ENCODE measurements around the gene CNOT3. TPM values are rescaled to one million over a fixed set of nuclear protein-coding genes. Genes with fewer than 3 reads are reported as not detected.

CNOT3 gene
- total RNA-seq, 1 donor from 2014 or later = 6.3 TPM

GRCh38 chr19:54156490-54156889, 18.9 kb downstream of the CNOT3 start:
- H3K36me3 ChIP-seq (ENCODE audit: control insufficient read depth in 3 of 3, insufficient read depth in 3 of 3, low read length in 3 of 3) = peaks cover 52 to 59% (median 53%) of the 10 kb centered on the region in 3 donors
- no peak overlapping the region for H3K9ac ChIP-seq (ENCODE audit: low read depth in 1 of 3, low read length in 3 of 3)
- H3K27me3 ChIP-seq (ENCODE audit: control insufficient read depth in 3 of 3, insufficient read depth in 3 of 3, low read length in 3 of 3) = no peaks in the 10 kb centered on the region
- no peak overlapping the region for H3K4me3 ChIP-seq (ENCODE audit: low read length in 3 of 3)
- no peak overlapping the region for H3K27ac ChIP-seq (ENCODE audit: low read depth, low read length)
- peaks cover 23 to 27% (median 26%) of the 10 kb centered on the region in 3 donors for H3K4me1 ChIP-seq (ENCODE audit: control insufficient read depth in 3 of 3, insufficient read depth in 3 of 3, low read length in 3 of 3)
- no peaks in the 10 kb centered on the region for H3K9me3 ChIP-seq (ENCODE audit: control insufficient read depth in 3 of 3, low read length in 3 of 3)

- H3K36me3 ChIP-seq (ENCODE audit: control insufficient read depth in 3 of 3, insufficient read depth in 3 of 3, low read length in 3 of 3) = peaks cover 48 to 54% (median 48%) of the 10 kb centered on the region in 3 donors
- H3K27me3 ChIP-seq (ENCODE audit: control insufficient read depth in 3 of 3, insufficient read depth in 3 of 3, low read length in 3 of 3) = no peaks in the 10 kb centered on the region
- no peak overlapping the region for H3K9ac ChIP-seq (ENCODE audit: low read depth in 1 of 3, low read length in 3 of 3)
- no peak overlapping the region for H3K27ac ChIP-seq (ENCODE audit: low read depth, low read length)
- peaks cover 25 to 29% (median 26%) of the 10 kb centered on the region in 3 donors for H3K4me1 ChIP-seq (ENCODE audit: control insufficient read depth in 3 of 3, insufficient read depth in 3 of 3, low read length in 3 of 3)
- H3K9me3 ChIP-seq (ENCODE audit: control insufficient read depth in 3 of 3, low read length in 3 of 3) = no peaks in the 10 kb centered on the region
- no peak overlapping the region for H3K4me3 ChIP-seq (ENCODE audit: low read length in 3 of 3)
Measured at GRCh38 chr19:54156953-54157352, 19.4 kb downstream of the CNOT3 start.

GRCh38 chr19:54158812-54159351, 21.3 kb downstream of the CNOT3 start:
- Histone ChIP-seq H3K4me1 (ENCODE audit: control insufficient read depth in 3 of 3, insufficient read depth in 3 of 3, low read length in 3 of 3) (peaks cover 29 to 36% (median 31%) of the 10 kb centered on the region in 3 donors), H3K4me3 (ENCODE audit: low read length in 3 of 3) (peak overlapping the region; percentile 94 to 97 (median 95))

GRCh38 chr19:54159352-54160181, 22.0 kb downstream of the CNOT3 start, which contains the start of gene LENG1:
TSS of gene LENG1 (minus strand) at chr19:54159721. CDS start at chr19:54159695, 26 bp downstream.
- peaks cover 0 to 18% (median 5%) of the 10 kb centered on the region in 3 donors for H3K27me3 ChIP-seq (ENCODE audit: control insufficient read depth in 3 of 3, insufficient read depth in 3 of 3, low read length in 3 of 3)
- H3K4me3 ChIP-seq (ENCODE audit: low read length in 3 of 3) = peak within 1 kb of the TSS; percentile 94 to 97 (median 95)
- H3K9ac ChIP-seq (ENCODE audit: low read depth in 1 of 3, low read length in 3 of 3) = peak within 1 kb of the TSS; percentile 84 to 95 (median 92)
- peak within 1 kb of the TSS; percentile 93 for H3K27ac ChIP-seq (ENCODE audit: low read depth, low read length)
- H3K4me1 ChIP-seq (ENCODE audit: control insufficient read depth in 3 of 3, insufficient read depth in 3 of 3, low read length in 3 of 3) = peaks cover 27 to 36% (median 36%) of the 10 kb centered on the region in 3 donors
- peaks cover 25 to 30% (median 26%) of the 10 kb centered on the region in 3 donors for H3K36me3 ChIP-seq (ENCODE audit: control insufficient read depth in 3 of 3, insufficient read depth in 3 of 3, low read length in 3 of 3)
- no peaks in the 10 kb centered on the region for H3K9me3 ChIP-seq (ENCODE audit: control insufficient read depth in 3 of 3, low read length in 3 of 3)

More at GRCh38 chr19:54158812-54159351, 21.3 kb downstream of the CNOT3 start:
- no peaks in the 10 kb centered on the region for H3K9me3 ChIP-seq (ENCODE audit: control insufficient read depth in 3 of 3, low read length in 3 of 3)
- H3K36me3 ChIP-seq (ENCODE audit: control insufficient read depth in 3 of 3, insufficient read depth in 3 of 3, low read length in 3 of 3) = peaks cover 31 to 37% (median 33%) of the 10 kb centered on the region in 3 donors
- H3K27ac ChIP-seq (ENCODE audit: low read depth, low read length) = peak overlapping the region; percentile 93
- peaks cover 0 to 12% (median 0%) of the 10 kb centered on the region in 3 donors for H3K27me3 ChIP-seq (ENCODE audit: control insufficient read depth in 3 of 3, insufficient read depth in 3 of 3, low read length in 3 of 3)
- H3K9ac ChIP-seq (ENCODE audit: low read depth in 1 of 3, low read length in 3 of 3) = peak overlapping the region; percentile 81 to 95 (median 92)

GRCh38 chr19:54160182-54160811, 22.7 kb downstream of the CNOT3 start:
- Histone ChIP-seq H3K9ac (ENCODE audit: low read depth in 1 of 3, low read length in 3 of 3) (peak overlapping the region; percentile 79 to 90 (median 84)), H3K4me1 (ENCODE audit: control insufficient read depth in 3 of 3, insufficient read depth in 3 of 3, low read length in 3 of 3) (peaks cover 27 to 36% (median 36%) of the 10 kb centered on the region in 3 donors)

GRCh38 chr19:54160854-54161253, 23.3 kb downstream of the CNOT3 start:
- Histone ChIP-seq H3K9me3 (ENCODE audit: control insufficient read depth in 3 of 3, low read length in 3 of 3) (no peaks in the 10 kb centered on the region), H3K27ac (ENCODE audit: low read depth, low read length) (no peak overlapping the region), H3K4me1 (ENCODE audit: control insufficient read depth in 3 of 3, insufficient read depth in 3 of 3, low read length in 3 of 3) (peaks cover 27 to 36% (median 36%) of the 10 kb centered on the region in 3 donors), H3K9ac (ENCODE audit: low read depth in 1 of 3, low read length in 3 of 3) (peak overlapping the region; percentile 79 to 90 (median 84)), H3K36me3 (ENCODE audit: control insufficient read depth in 3 of 3, insufficient read depth in 3 of 3, low read length in 3 of 3) (peaks cover 15 to 22% (median 17%) of the 10 kb centered on the region in 3 donors), H3K27me3 (ENCODE audit: control insufficient read depth in 3 of 3, insufficient read depth in 3 of 3, low read length in 3 of 3) (peaks cover 5 to 28% (median 11%) of the 10 kb centered on the region in 3 donors), H3K4me3 (ENCODE audit: low read length in 3 of 3) (peak overlapping the region; percentile 75 to 88 (median 79))

More at GRCh38 chr19:54160182-54160811, 22.7 kb downstream of the CNOT3 start:
- Histone ChIP-seq H3K9me3 (ENCODE audit: control insufficient read depth in 3 of 3, low read length in 3 of 3) (no peaks in the 10 kb centered on the region), H3K36me3 (ENCODE audit: control insufficient read depth in 3 of 3, insufficient read depth in 3 of 3, low read length in 3 of 3) (peaks cover 18 to 24% (median 21%) of the 10 kb centered on the region in 3 donors), H3K4me3 (ENCODE audit: low read length in 3 of 3) (peak overlapping the region; percentile 75 to 88 (median 79)), H3K27me3 (ENCODE audit: control insufficient read depth in 3 of 3, insufficient read depth in 3 of 3, low read length in 3 of 3) (peaks cover 2 to 25% (median 10%) of the 10 kb centered on the region in 3 donors), H3K27ac (ENCODE audit: low read depth, low read length) (peak overlapping the region; percentile 86)

- peaks cover 4 to 7% (median 5%) of the 10 kb centered on the region in 3 donors for H3K36me3 ChIP-seq (ENCODE audit: control insufficient read depth in 3 of 3, insufficient read depth in 3 of 3, low read length in 3 of 3)
- no peaks in the 10 kb centered on the region for H3K9me3 ChIP-seq (ENCODE audit: control insufficient read depth in 3 of 3, low read length in 3 of 3)
- H3K4me1 ChIP-seq (ENCODE audit: control insufficient read depth in 3 of 3, insufficient read depth in 3 of 3, low read length in 3 of 3) = peaks cover 27 to 36% (median 36%) of the 10 kb centered on the region in 3 donors
- peaks cover 5 to 28% (median 15%) of the 10 kb centered on the region in 3 donors for H3K27me3 ChIP-seq (ENCODE audit: control insufficient read depth in 3 of 3, insufficient read depth in 3 of 3, low read length in 3 of 3)
- no peak overlapping the region for H3K27ac ChIP-seq (ENCODE audit: low read depth, low read length)
- no peak overlapping the region for H3K9ac ChIP-seq (ENCODE audit: low read depth in 1 of 3, low read length in 3 of 3)
- H3K4me3 ChIP-seq (ENCODE audit: low read length in 3 of 3) = peak overlapping the region in 2 of 3 donors; percentile 30 to 68
Measured at GRCh38 chr19:54162241-54162805, 24.8 kb downstream of the CNOT3 start.

GRCh38 chr19:54162884-54163283, 25.3 kb downstream of the CNOT3 start:
- H3K9ac ChIP-seq (ENCODE audit: low read depth in 1 of 3, low read length in 3 of 3) = no peak overlapping the region
- no peak overlapping the region for H3K27ac ChIP-seq (ENCODE audit: low read depth, low read length)
- peaks cover 27 to 36% (median 36%) of the 10 kb centered on the region in 3 donors for H3K4me1 ChIP-seq (ENCODE audit: control insufficient read depth in 3 of 3, insufficient read depth in 3 of 3, low read length in 3 of 3)
- peaks cover 5 to 28% (median 15%) of the 10 kb centered on the region in 3 donors for H3K27me3 ChIP-seq (ENCODE audit: control insufficient read depth in 3 of 3, insufficient read depth in 3 of 3, low read length in 3 of 3)
- H3K4me3 ChIP-seq (ENCODE audit: low read length in 3 of 3) = no peak overlapping the region
- H3K36me3 ChIP-seq (ENCODE audit: control insufficient read depth in 3 of 3, insufficient read depth in 3 of 3, low read length in 3 of 3) = peaks cover 0 to 3% (median 3%) of the 10 kb centered on the region in 3 donors
- no peaks in the 10 kb centered on the region for H3K9me3 ChIP-seq (ENCODE audit: control insufficient read depth in 3 of 3, low read length in 3 of 3)

- Histone ChIP-seq H3K9ac (ENCODE audit: low read depth in 1 of 3, low read length in 3 of 3) (no peak overlapping the region), H3K4me3 (ENCODE audit: low read length in 3 of 3) (peak overlapping the region in 1 of 3 donors; percentile 45), H3K9me3 (ENCODE audit: control insufficient read depth in 3 of 3, low read length in 3 of 3) (no peaks in the 10 kb centered on the region), H3K4me1 (ENCODE audit: control insufficient read depth in 3 of 3, insufficient read depth in 3 of 3, low read length in 3 of 3) (peaks cover 16 to 28% (median 26%) of the 10 kb centered on the region in 3 donors), H3K27me3 (ENCODE audit: control insufficient read depth in 3 of 3, insufficient read depth in 3 of 3, low read length in 3 of 3) (peaks cover 5 to 33% (median 15%) of the 10 kb centered on the region in 3 donors), H3K27ac (ENCODE audit: low read depth, low read length) (no peak overlapping the region), H3K36me3 (ENCODE audit: control insufficient read depth in 3 of 3, insufficient read depth in 3 of 3, low read length in 3 of 3) (no peaks in the 10 kb centered on the region)
Measured at GRCh38 chr19:54164369-54165068, 27.0 kb downstream of the CNOT3 start.

Data from skeletal muscle tissue (tissue), 4 donors.